ENCODE results near the gene NOD2.

Gene NOD2

GRCh38 chr16:50670476-50670875 is 22.9 kb upstream of the NOD2 start:
- DNase-seq (ENCODE audit: low spot score) = no peak

DNA sequence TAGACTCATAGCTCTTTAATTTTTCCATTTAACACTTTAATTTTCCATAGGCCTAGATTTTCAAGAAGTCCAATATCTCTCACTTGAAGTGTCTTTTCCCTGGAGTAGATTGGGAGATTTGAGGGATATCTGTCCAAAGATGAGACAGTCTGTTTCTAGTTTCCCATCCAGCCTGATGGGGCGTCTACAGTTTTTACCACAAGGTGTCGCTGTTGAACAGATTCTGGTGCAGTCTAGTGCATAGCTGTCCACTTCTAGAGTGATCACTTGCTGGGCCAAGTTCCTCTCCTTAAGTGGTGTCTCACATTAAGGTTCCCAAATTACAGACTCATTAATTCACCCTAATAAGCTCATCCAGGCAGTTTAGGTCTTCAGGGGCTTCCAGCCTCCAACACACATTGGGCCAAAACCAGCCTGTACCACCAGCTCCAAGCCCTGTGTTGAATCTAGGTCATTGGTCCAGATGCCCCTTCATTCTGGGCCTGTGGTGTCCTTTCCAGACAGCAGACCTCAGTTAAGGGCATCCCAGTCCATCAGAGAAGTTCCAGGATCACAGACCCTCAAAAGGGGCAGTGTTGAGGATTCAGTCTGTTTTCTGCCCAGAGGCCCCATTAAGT is 21.7 kb upstream of the NOD2 start:
- no peak for DNase-seq (ENCODE audit: low spot score)

- no peak for DNase-seq (ENCODE audit: low spot score)
Observed at GRCh38 chr16:50673496-50674275, 19.7 kb upstream of the NOD2 start.

DNA sequence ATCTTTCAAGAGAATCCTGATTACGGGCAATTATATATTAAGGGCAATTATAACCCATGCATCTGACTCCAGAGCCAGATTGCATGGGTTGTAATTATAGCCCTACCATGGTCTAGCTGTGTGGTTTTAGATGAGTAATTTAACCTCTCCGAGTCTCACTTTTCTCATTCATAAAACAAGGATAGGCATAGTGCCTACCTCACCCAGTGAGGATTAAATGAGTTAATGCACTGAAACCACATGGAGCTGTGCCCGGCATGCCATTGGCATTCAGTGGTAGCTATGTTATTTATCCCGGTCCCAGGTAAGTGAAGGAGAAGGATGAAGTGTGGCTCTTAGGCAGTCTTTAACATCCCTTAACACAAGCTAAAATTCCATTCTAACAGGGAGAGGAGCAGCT is 18.6 kb upstream of the NOD2 start:
- no peak for DNase-seq (ENCODE audit: low spot score)

GRCh38 chr16:50675686-50676610 is 17.5 kb upstream of the NOD2 start:
- DNase-seq (ENCODE audit: low spot score) = no peak

- DNase-seq (ENCODE audit: low spot score) = no peak
Observed at GRCh38 chr16:50676684-50677225, 16.7 kb upstream of the NOD2 start.

GRCh38 chr16:50677351-50677750 is 16.1 kb upstream of the NOD2 start:
- DNase-seq (ENCODE audit: low spot score) = no peak

GRCh38 chr16:50678531-50678930 is 14.9 kb upstream of the NOD2 start:
- no peak for DNase-seq (ENCODE audit: low spot score)

DNA sequence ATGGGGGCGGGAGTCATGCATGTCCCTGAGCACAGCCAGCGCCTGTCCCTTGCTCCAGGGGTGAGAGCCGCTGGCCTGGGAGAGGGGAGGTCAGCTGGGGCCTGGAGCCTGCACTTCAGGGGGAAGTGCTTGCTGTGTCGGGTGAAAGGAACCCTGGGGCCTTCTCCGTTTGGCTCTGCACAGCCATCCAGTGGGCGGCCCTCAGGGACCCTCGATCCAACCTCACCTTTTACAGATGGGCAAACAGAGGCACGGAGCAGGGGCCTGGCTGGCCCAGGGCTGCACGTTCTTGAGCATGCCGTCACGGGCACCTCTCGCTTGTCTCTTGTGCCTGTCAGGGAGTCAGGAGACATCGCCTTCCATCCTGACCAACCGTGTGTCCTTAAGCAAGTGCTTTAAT is 14.1 kb upstream of the NOD2 start:
- no peak for DNase-seq (ENCODE audit: low spot score)

GRCh38 chr16:50679676-50680555 is 13.5 kb upstream of the NOD2 start:
- DNase-seq (ENCODE audit: low spot score) = no peak

- DNase-seq (ENCODE audit: low spot score) = no peak
Observed at GRCh38 chr16:50680556-50680893, 12.9 kb upstream of the NOD2 start.

- no peak for DNase-seq (ENCODE audit: low spot score)
Observed at GRCh38 chr16:50681021-50681885, 12.2 kb upstream of the NOD2 start, which contains the start of gene SNX20. SNX20 (minus strand) TSS chr16:50681312; CDS start chr16:50677526, 3,786 bp downstream.

DNA sequence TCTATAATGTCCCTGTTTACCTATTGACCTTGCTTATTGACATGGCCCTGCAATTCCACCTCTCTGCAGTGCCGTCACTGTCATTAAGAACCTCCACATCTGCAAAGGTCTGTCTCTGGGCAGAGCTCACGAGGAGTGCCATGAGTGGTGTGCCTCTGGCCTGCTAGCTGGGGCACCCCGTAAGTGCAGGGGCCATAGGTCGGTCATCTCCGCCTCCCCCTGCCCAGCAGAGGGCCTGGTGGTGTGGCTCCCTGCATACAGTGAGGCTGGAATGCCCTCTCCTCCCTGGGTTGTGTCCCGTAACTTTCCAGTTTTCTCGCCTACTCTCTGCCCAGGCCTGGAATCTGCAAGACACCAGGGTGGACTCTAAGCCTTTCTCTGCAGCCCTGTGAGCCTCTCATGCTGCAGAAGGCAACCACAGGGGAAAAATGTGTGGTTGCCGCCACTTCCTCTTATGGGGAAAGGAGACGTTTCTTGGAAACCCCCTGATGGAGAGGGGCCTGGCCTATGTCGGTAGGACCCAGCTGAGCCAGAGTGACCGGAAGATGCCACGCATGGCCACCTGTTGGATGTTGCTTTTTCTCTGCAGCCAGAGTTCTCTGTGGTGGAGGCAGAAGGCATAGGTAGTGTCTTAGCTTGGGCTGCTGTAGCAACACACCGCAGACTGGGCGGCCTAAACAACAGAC is 9.6 kb upstream of the NOD2 start:
- no peak for DNase-seq (ENCODE audit: low spot score)

DNA sequence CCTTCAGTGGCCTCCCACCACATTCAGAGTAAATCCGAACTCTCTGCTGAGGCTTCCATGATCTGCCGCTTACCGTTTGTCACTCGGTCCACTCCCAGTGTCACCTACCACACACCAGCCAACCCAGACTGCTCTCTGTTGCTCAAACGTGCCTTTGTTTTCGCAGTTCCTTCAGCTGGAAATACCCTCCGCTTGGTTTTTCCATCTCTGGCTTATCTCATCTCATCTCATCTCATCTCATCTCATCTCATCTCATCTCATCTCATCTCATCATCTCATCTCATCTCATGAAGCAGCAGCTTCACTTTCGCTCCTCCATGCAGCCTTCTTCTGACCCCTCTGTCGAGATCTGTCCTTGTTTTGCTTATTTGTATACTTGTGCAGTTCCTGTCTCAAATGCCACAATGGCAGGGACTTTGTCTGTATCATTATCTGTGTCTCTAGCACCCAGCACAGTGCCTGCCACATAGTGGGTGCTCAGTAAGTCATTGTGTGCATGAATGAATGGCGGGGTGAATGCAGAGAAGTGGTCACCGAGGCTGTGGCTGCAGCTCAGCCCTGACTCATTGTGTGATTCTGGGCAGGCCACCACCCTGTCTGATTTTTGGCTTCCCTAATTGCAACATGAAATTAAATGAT is 8.5 kb upstream of the NOD2 start:
- no peak for DNase-seq (ENCODE audit: low spot score)

GRCh38 chr16:50685462-50686063 is 7.8 kb upstream of the NOD2 start:
- no peak for DNase-seq (ENCODE audit: low spot score)

DNA sequence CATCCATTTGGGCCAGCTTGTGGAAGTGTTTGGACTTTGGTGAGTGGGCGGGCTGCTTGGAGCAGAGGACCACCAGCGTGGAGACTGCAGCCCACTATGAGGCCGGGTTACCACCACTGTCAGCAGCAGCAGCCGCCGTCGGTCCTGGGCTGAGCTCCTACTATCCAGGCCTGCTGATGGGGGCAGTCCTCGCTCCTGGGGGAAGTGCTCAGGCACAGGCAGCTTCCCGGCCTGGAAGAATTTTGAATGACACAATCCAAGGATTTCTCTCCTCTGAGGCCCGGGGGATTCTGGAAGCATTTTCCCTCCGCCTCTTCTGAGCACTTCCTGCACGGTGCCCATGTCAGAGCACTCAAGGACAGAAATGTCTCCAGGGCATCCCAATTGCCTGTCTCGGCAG is 5.3 kb upstream of the NOD2 start:
- DNase-seq (ENCODE audit: low spot score) = no peak

DNA sequence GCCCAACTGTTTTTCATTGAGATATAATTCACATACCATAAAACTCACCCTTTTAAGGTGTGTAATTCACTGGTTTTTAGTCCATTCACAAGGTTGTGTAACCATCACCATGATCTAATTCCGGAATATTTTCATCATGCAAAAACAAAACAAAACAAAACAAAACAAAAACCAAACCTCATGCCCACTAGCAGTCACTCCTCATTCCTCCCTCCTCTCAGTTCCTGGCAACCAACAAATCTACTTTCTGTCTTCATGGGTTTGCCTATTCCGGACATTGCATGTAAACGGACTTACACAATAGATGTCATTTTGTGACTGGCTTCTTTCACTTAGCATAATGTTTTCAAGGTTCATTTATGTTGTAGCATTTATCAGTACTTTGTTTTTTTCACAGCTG is 4.5 kb upstream of the NOD2 start:
- no peak for DNase-seq (ENCODE audit: low spot score)

GRCh38 chr16:50690177-50690576 is 3.2 kb upstream of the NOD2 start:
- no peak for DNase-seq (ENCODE audit: low spot score)

GRCh38 chr16:50692644-50692998 is 785 bp upstream of the NOD2 start:
- DNase-seq (ENCODE audit: low spot score) = no peak
